Prostate gland (tissue), 2 donors: Measurements from ENCODE around the gene CEACAM21.

Source experiments
- POLR2A ChIP-seq: fragments of 450-650 bp; IDR thresholded peaks from one replicate; pipeline ENCODE4 v1.6.1; 2016; ENCODE audit warnings: antibody characterized with exemption, mild to moderate bottlenecking
- POLR2AphosphoS5 ChIP-seq: sonication (generic); formaldehyde crosslinking; IDR thresholded peaks from one replicate; pipeline ENCODE4 v1.6.1; 2017; ENCODE audit warnings: antibody characterized with exemption
- TF ChIP-seq, protein P1 (sequence below), 4 experiments: fragments of 200-600 bp in 2 of 4; fragments of 450-650 bp in 2 of 4; sonication (generic) in 2 of 4; IDR thresholded peaks; 1 replicate in 3 of 4; 2 replicates in 1 of 4; pipeline ENCODE4 v1.5.1; 2016 to 2019; ENCODE audit warnings: antibody characterized with exemption in 4 of 4, mild to moderate bottlenecking in 2 of 4, moderate library complexity in 2 of 4

DNA sequence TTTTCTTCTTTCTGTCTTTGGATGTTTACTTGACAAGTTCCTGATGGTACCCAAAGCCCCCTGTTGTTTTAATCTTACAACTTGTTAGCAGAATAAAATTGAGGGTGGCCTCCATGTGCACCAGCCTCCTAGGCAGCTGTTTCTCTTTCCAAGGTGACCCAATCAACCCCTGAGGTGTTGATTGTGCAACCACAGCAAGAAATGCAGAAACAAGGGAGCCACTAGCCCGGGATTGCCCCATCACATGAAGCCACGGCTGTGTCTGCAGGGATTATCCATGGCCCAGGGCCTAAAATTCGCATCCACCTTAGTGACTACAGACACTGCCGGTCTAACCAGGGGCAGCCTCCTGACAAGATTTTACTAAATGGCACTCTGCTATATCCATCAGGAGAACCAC is 36.5 kb downstream of the CEACAM21 start:
- TF ChIP-seq, protein P1, sequence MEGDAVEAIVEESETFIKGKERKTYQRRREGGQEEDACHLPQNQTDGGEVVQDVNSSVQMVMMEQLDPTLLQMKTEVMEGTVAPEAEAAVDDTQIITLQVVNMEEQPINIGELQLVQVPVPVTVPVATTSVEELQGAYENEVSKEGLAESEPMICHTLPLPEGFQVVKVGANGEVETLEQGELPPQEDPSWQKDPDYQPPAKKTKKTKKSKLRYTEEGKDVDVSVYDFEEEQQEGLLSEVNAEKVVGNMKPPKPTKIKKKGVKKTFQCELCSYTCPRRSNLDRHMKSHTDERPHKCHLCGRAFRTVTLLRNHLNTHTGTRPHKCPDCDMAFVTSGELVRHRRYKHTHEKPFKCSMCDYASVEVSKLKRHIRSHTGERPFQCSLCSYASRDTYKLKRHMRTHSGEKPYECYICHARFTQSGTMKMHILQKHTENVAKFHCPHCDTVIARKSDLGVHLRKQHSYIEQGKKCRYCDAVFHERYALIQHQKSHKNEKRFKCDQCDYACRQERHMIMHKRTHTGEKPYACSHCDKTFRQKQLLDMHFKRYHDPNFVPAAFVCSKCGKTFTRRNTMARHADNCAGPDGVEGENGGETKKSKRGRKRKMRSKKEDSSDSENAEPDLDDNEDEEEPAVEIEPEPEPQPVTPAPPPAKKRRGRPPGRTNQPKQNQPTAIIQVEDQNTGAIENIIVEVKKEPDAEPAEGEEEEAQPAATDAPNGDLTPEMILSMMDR (IDR thresholded peaks at IDR 0.05) = no peak
- TF ChIP-seq POLR2A (no peak), POLR2AphosphoS5 (no peak)
